ENCODE results near the gene RAP1GAP2.

Gene RAP1GAP2

DNA sequence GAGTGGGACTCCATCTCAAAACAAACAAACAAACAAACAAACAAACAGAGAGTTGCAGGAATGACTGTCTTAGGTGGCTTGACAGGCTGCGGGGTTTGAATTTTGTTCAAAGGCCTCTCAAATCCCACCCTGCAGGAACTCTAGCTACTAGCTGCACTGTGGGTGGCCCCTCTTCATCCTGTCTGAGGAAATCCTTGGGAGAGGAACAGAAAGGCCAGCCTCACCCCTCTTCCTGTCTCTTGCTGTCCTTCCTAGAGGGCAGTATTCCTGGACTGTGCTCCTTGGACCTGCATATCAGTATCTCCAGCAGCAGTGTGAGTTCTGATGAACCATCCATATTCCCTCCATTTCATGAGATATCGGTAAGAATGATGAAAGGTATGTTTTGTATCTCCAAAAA lies 44.7 kb upstream of the RAP1GAP2 start:
- CTCF ChIA-PET: no interaction called here
- DNase-seq (ENCODE audit: extremely low spot score): no peak

DNA sequence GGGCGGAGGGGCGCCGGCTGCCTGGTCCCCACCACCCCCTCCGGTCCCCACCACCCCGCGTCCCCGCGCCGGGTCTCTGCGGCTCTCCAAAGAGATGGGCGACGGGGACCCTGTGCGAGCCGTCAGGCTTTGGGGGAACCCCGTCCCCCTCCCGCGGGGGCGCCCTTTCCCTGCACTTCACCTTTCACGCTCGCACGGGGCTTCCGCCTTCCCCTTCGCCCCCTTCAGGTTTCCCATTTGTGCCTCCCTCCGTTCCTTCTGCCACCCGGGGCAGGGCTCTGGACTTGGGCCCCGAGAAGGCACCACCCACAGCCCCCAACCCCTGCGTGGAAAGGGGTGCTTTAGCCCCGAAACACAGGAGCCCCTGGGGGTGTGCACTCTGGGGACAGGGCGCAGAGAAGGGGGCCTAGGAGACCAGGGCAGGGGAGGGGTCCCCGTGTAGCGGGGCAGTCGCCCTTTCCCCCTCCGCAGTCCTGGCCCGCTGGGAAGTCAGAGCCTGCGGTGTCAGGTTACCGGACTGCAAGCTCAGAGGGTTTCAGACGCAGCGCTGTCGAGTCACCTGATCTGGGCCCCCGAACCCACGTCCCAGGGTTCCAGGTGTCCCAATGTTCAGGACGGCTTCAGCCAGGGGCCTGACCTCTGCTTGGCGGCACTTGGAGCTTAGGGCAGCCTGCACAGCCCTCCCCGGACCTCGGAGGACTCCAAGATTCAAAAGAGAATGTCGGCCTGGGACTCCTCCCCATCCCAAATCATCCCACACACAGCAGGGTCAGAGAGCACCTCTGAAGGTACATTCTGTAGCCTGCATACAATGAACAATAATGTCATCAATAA lies 40.1 kb upstream of the RAP1GAP2 start:
- CTCF ChIA-PET: interaction anchor here (1.7 kb wide), 1 partner anchor 30 kb away, joined by 4 read pairs; no protein-coding TSS in a partner anchor
- no peak for TF ChIP-seq HDGF (IDR thresholded peaks at IDR 0.05; ENCODE audit: borderline replicate concordance)
- TF ChIP-seq BHLHE40 (IDR thresholded peaks at IDR 0.05; ENCODE audit: borderline replicate concordance): no peak
- TF ChIP-seq ZNF384 (IDR thresholded peaks at IDR 0.05): no peak
- POLR2A ChIA-PET: interaction anchor here (1.0 kb wide), 1 partner anchor 46 kb away, joined by 3 read pairs; no protein-coding TSS in a partner anchor
- peak; percentile 54 for DNase-seq (ENCODE audit: extremely low spot score)

More for the DNA sequence above, 44.7 kb upstream of the RAP1GAP2 start:
- TF ChIP-seq ELF4 (IDR thresholded peaks at IDR 0.05): no peak
- no peak for TF ChIP-seq L3MBTL2 (conservative IDR thresholded peaks at IDR 0.05)
- no peak for TF ChIP-seq ZNF384 (IDR thresholded peaks at IDR 0.05)
- TF ChIP-seq ARNT (IDR thresholded peaks at IDR 0.05): no peak
- no peak for TF ChIP-seq FOXK2 (IDR thresholded peaks at IDR 0.05)
- TF ChIP-seq TARDBP (IDR thresholded peaks at IDR 0.05): no peak
- TF ChIP-seq, protein P1, sequence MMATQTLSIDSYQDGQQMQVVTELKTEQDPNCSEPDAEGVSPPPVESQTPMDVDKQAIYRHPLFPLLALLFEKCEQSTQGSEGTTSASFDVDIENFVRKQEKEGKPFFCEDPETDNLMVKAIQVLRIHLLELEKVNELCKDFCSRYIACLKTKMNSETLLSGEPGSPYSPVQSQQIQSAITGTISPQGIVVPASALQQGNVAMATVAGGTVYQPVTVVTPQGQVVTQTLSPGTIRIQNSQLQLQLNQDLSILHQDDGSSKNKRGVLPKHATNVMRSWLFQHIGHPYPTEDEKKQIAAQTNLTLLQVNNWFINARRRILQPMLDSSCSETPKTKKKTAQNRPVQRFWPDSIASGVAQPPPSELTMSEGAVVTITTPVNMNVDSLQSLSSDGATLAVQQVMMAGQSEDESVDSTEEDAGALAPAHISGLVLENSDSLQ (IDR thresholded peaks at IDR 0.05): no peak
- TF ChIP-seq HDGF (IDR thresholded peaks at IDR 0.05; ENCODE audit: borderline replicate concordance): no peak
- TF ChIP-seq LEF1 (IDR thresholded peaks at IDR 0.05; ENCODE audit: borderline replicate concordance): no peak
- no peak for TF ChIP-seq FOXA1 (IDR thresholded peaks at IDR 0.05)
- POLR2A ChIA-PET: no interaction called here

GRCh38 chr17:2758870-2759269 lies 37.4 kb upstream of the RAP1GAP2 start:
- POLR2A ChIA-PET: interaction anchor here (0.6 kb wide), 1 partner anchor 62 kb away, joined by 3 read pairs; no protein-coding TSS in a partner anchor
- no peak for TF ChIP-seq FOXM1 (IDR thresholded peaks at IDR 0.05; ENCODE audit: borderline replicate concordance)
- TF ChIP-seq FOXK2 (IDR thresholded peaks at IDR 0.05): no peak
- no peak for TF ChIP-seq ELF4 (IDR thresholded peaks at IDR 0.05)
- no peak for TF ChIP-seq ARNT (IDR thresholded peaks at IDR 0.05)
- TF ChIP-seq, protein P1 (IDR thresholded peaks at IDR 0.05): no peak
- TF ChIP-seq SUZ12 (IDR thresholded peaks at IDR 0.05): no peak
- TF ChIP-seq BHLHE40 (IDR thresholded peaks at IDR 0.05; ENCODE audit: borderline replicate concordance): no peak
- no peak for TF ChIP-seq TARDBP (IDR thresholded peaks at IDR 0.05)
- no peak for TF ChIP-seq ZNF384 (IDR thresholded peaks at IDR 0.05)
- no peak for TF ChIP-seq HDGF (IDR thresholded peaks at IDR 0.05; ENCODE audit: borderline replicate concordance)
- CTCF ChIA-PET: no interaction called here
- no peak for DNase-seq (ENCODE audit: extremely low spot score)

GRCh38 chr17:2770129-2770528 lies 26.1 kb upstream of the RAP1GAP2 start:
- ChIA-PET POLR2A (no interaction called here), CTCF (interaction anchor here (0.6 kb wide), 1 partner anchor 243 kb away, joined by 3 read pairs; no protein-coding TSS in a partner anchor)
- TF ChIP-seq BHLHE40 (IDR thresholded peaks at IDR 0.05; ENCODE audit: borderline replicate concordance) (no peak), HDGF (IDR thresholded peaks at IDR 0.05; ENCODE audit: borderline replicate concordance) (no peak), SUZ12 (IDR thresholded peaks at IDR 0.05) (no peak), CTBP1 (IDR thresholded peaks at IDR 0.05; ENCODE audit: borderline replicate concordance) (no peak), TARDBP (IDR thresholded peaks at IDR 0.05) (no peak)
- DNase-seq (ENCODE audit: extremely low spot score): no peak

- no peak for DNase-seq (ENCODE audit: extremely low spot score)
- TF ChIP-seq ZNF384 (IDR thresholded peaks at IDR 0.05): no peak
- TF ChIP-seq, protein P1 (IDR thresholded peaks at IDR 0.05): no peak
- TF ChIP-seq BHLHE40 (IDR thresholded peaks at IDR 0.05; ENCODE audit: borderline replicate concordance): no peak
- no peak for TF ChIP-seq SP1 (IDR thresholded peaks at IDR 0.05)
- TF ChIP-seq LEF1 (IDR thresholded peaks at IDR 0.05; ENCODE audit: borderline replicate concordance): no peak
- no peak for TF ChIP-seq SUZ12 (IDR thresholded peaks at IDR 0.05)
- no peak for TF ChIP-seq TARDBP (IDR thresholded peaks at IDR 0.05)
- no peak for TF ChIP-seq ARNT (IDR thresholded peaks at IDR 0.05)
- TF ChIP-seq ELF4 (IDR thresholded peaks at IDR 0.05): no peak
- TF ChIP-seq FOXM1 (IDR thresholded peaks at IDR 0.05; ENCODE audit: borderline replicate concordance): no peak
- no peak for TF ChIP-seq FOXK2 (IDR thresholded peaks at IDR 0.05)
- no peak for TF ChIP-seq HDGF (IDR thresholded peaks at IDR 0.05; ENCODE audit: borderline replicate concordance)
- TF ChIP-seq FOXA1 (IDR thresholded peaks at IDR 0.05): no peak
- no peak for TF ChIP-seq NFRKB (IDR thresholded peaks at IDR 0.05)
- ChIA-PET CTCF (no interaction called here), POLR2A (no interaction called here)
These were observed 21.0 kb upstream of the RAP1GAP2 start for GRCh38 chr17:2775206-2775605.

GRCh38 chr17:2776589-2777241 lies 19.5 kb upstream of the RAP1GAP2 start:
- POLR2A ChIA-PET: no interaction called here
- TF ChIP-seq NFRKB (IDR thresholded peaks at IDR 0.05): no peak
- TF ChIP-seq, protein P1 (IDR thresholded peaks at IDR 0.05): peak; percentile 39; the same call in 1 of the 2 replicates
- CTCF ChIA-PET: interaction anchor here (1.0 kb wide), 1 partner anchor 9 kb away, joined by 3 read pairs; no protein-coding TSS in a partner anchor
- peak; percentile 55 for DNase-seq (ENCODE audit: extremely low spot score)

Measured in HEK293T (cell line).